SK-N-MC (cell line): ENCODE results near the gene CCDC88C.

Source experiments
- EZH2 ChIP-seq: fragments of 200-600 bp; sonication (generic); IDR thresholded peaks from one replicate; pipeline ENCODE4 v1.6.1; 2017; ENCODE audit warnings: antibody characterized with exemption
- FOXP2 ChIP-seq: optimal IDR thresholded peaks from 2 replicates; pipeline ENCODE3; 2011; ENCODE audit warnings: mild to moderate bottlenecking, moderate library complexity; ENCODE audit not compliant: insufficient read depth; ENCODE audit errors: extremely low read length, control extremely low read depth
- POLR2AphosphoS5 ChIP-seq: IDR thresholded peaks from 2 replicates; pipeline ENCODE4 v1.6.1; 2012; ENCODE audit warnings: mild to moderate bottlenecking, low read depth, low read length, borderline replicate concordance

- TF ChIP-seq EZH2 (no peak), POLR2AphosphoS5 (no peak), FOXP2 (no peak)
Observed at GRCh38 chr14:91350813-91351511, 66.7 kb downstream of the CCDC88C start.
